GM12878 (cell line): ENCODE data around the gene XRCC4. TPM values are rescaled to one million over a fixed set of nuclear protein-coding genes. Genes with fewer than 3 reads are reported as not detected.

Experiments used
- ATAC-seq: fragments of 200-7000 bp; cut with Tn5 transposase; 3 replicates; pipeline ENCODE4 v1.9.1; 2020; ENCODE audit warnings: mild to moderate bottlenecking, moderate library complexity
- BruUV-seq: library from RNA; stranded (reverse); fragments of 400-500 nt; replicated peaks from 2 replicates; lab custom pipeline; 2021; lab: Mats Ljungman, UMichigan
- CTCF ChIA-PET: fragments of 300-600 bp; sonication (Branson Sonifier 250); formaldehyde crosslinking; extraction: SDS; loops from one replicate; lab custom pipeline; 2021; ENCODE audit warnings: inconsistent platforms; lab: Yijun Ruan, JAX
- POLR2A ChIA-PET: fragments of 350-600 bp; formaldehyde crosslinking; extraction: SDS; loops from one replicate; lab custom pipeline; 2021; ENCODE audit warnings: inconsistent platforms; lab: Charles Lee
- RAD21 ChIA-PET: fragments of 300-600 bp; sonication (Branson Sonifier 250); formaldehyde crosslinking; loops from one replicate; lab custom pipeline; 2023; ENCODE audit warnings: antibody characterized with exemption; ENCODE audit not compliant: unreplicated experiment; lab: Charles Lee
- SMC1A ChIA-PET: fragments of 300-600 bp; sonication (Branson Sonifier 250); formaldehyde crosslinking; loops from one replicate; lab custom pipeline; 2023; ENCODE audit not compliant: unreplicated experiment, uncharacterized antibody; lab: Charles Lee
- DNase-seq: peaks from one replicate; pipeline ENCODE4 v3.0.0-alpha.2; 2011; ENCODE audit warnings: low read depth, low spot score
- FAIRE-seq: peaks from 3 replicates; lab custom pipeline; 2011; peaks lifted over from hg19 to GRCh38; lab: Jason Lieb, UNC
- H2AFZ ChIP-seq: 2 replicates; pipeline ENCODE4 v1.6.0; 2011; ENCODE audit warnings: low read depth, low read length, control low read depth; ENCODE audit not compliant: control insufficient read depth
- H3K27ac ChIP-seq: 2 replicates; pipeline ENCODE4 v1.5.1; 2011; ENCODE audit warnings: control low read depth; ENCODE audit not compliant: control insufficient read depth, insufficient read depth
- H3K27me3 ChIP-seq, 2 experiments: replicated peaks in 1 of 2; 2 replicates each; pipeline versions ENCODE4 v1.6.0 to v1.6.1; 2011; ENCODE audit warnings: low read length in 1 of 2; ENCODE audit not compliant: control insufficient read depth in 2 of 2, insufficient read depth in 2 of 2
- H3K36me3 ChIP-seq, 2 experiments: 2 replicates each; pipeline ENCODE4 v1.5.1; 2011; ENCODE audit warnings: low read length in 1 of 2; ENCODE audit not compliant: control insufficient read depth in 2 of 2, insufficient read depth in 2 of 2
- H3K4me1 ChIP-seq: 2 replicates; pipeline ENCODE4 v1.6.1; 2011; ENCODE audit warnings: mild to moderate bottlenecking, low read length, moderate library complexity, mixed read lengths; ENCODE audit not compliant: control insufficient read depth, insufficient read depth
- H3K4me2 ChIP-seq: 2 replicates; pipeline ENCODE4 v1.6.0; 2011; ENCODE audit warnings: control low read depth; ENCODE audit not compliant: control insufficient read depth, insufficient read depth
- H3K4me3 ChIP-seq: fragments of 200-600 bp; sonication (generic); 2 replicates; pipeline ENCODE4 v1.5.1; 2016
- H3K79me2 ChIP-seq: 2 replicates; pipeline ENCODE4 v1.6.0; 2011; ENCODE audit warnings: low read length; ENCODE audit not compliant: control insufficient read depth, insufficient read depth
- H3K9ac ChIP-seq: 2 replicates; pipeline ENCODE4 v1.8.0; 2011; ENCODE audit warnings: low read length, control low read depth, mixed read lengths; ENCODE audit not compliant: control insufficient read depth, insufficient read depth
- H3K9me3 ChIP-seq: replicated peaks from 3 replicates; pipeline ENCODE4 v1.5.1; 2011; ENCODE audit warnings: mild to moderate bottlenecking, low read length; ENCODE audit not compliant: control insufficient read depth, insufficient read depth
- H4K20me1 ChIP-seq: 2 replicates; pipeline ENCODE4 v1.6.0; 2011; ENCODE audit not compliant: control insufficient read depth, insufficient read depth
- ATF7 ChIP-seq: fragments of 450-650 bp; IDR thresholded peaks from 2 replicates; pipeline ENCODE4 v1.6.1; 2016; ENCODE audit warnings: low read depth, mild to moderate bottlenecking
- BACH1 ChIP-seq: fragments of 450-650 bp; IDR thresholded peaks from 2 replicates; pipeline ENCODE4 v1.6.1; 2017; ENCODE audit warnings: mild to moderate bottlenecking, borderline replicate concordance
- BMI1 ChIP-seq: fragments of 450-650 bp; IDR thresholded peaks from 2 replicates; pipeline ENCODE4 v1.6.1; 2016; ENCODE audit warnings: mild to moderate bottlenecking, moderate library complexity, borderline replicate concordance
- CHD4 ChIP-seq: fragments of 200-600 bp; sonication (generic); IDR thresholded peaks from 2 replicates; pipeline ENCODE4 v1.6.1; 2016; ENCODE audit warnings: mild to moderate bottlenecking
- CREB1 ChIP-seq: IDR thresholded peaks from 2 replicates; pipeline ENCODE4 v1.6.1; 2012; ENCODE audit warnings: low read depth, mild to moderate bottlenecking, inconsistent platforms
- E4F1 ChIP-seq: fragments of 450-650 bp; IDR thresholded peaks from 2 replicates; pipeline ENCODE4 v1.6.1; 2018; ENCODE audit warnings: borderline replicate concordance, mild to moderate bottlenecking; ENCODE audit not compliant: partially characterized antibody
- HDAC2 ChIP-seq: fragments of 200-600 bp; sonication (generic); IDR thresholded peaks from 2 replicates; pipeline ENCODE4 v1.6.1; 2017
- IRF4 ChIP-seq: IDR thresholded peaks from 2 replicates; pipeline ENCODE4 v1.6.1; 2011; ENCODE audit warnings: low read depth, low read length
- MYB ChIP-seq: fragments of 150-350 bp; IDR thresholded peaks from 2 replicates; pipeline ENCODE4 v1.6.1; 2014; ENCODE audit warnings: mild to moderate bottlenecking, low read depth, low read length, borderline replicate concordance
- PAX5 ChIP-seq: IDR thresholded peaks from 2 replicates; pipeline ENCODE4 v1.6.1; 2011; ENCODE audit warnings: low read depth, low read length, borderline replicate concordance
- RCOR1 ChIP-seq: conservative IDR thresholded peaks from 2 replicates; pipeline ENCODE4 v1.6.1; 2012; ENCODE audit warnings: low read depth, low read length, improper control_type of control experiment
- RELA ChIP-seq: fragments of 450-650 bp; IDR thresholded peaks from 2 replicates; pipeline ENCODE4 v1.8.0; 2014; ENCODE audit warnings: borderline replicate concordance; ENCODE audit not compliant: partially characterized antibody
- SMAD1 ChIP-seq: fragments of 450-650 bp; IDR thresholded peaks from 2 replicates; pipeline ENCODE4 v1.6.1; 2018; ENCODE audit warnings: mild to moderate bottlenecking, low read depth; ENCODE audit not compliant: partially characterized antibody
- SMAD5 ChIP-seq: IDR thresholded peaks from 2 replicates; pipeline ENCODE4 v1.6.1; 2016; ENCODE audit warnings: antibody characterized with exemption, low read depth
- SP1 ChIP-seq: IDR thresholded peaks from one replicate; pipeline ENCODE4 v1.6.1; 2011; ENCODE audit warnings: low read depth, low read length
- STAT1 ChIP-seq: fragments of 450-650 bp; conservative IDR thresholded peaks from 2 replicates; pipeline ENCODE4 v1.6.1; 2014; ENCODE audit warnings: antibody characterized with exemption, mild to moderate bottlenecking
- STAT3 ChIP-seq: IDR thresholded peaks from 2 replicates; pipeline ENCODE4 v1.6.1; 2011; ENCODE audit warnings: low read depth, low read length, improper control_type of control experiment
- ZBTB40 ChIP-seq: fragments of 450-650 bp; IDR thresholded peaks from 2 replicates; pipeline ENCODE4 v1.6.1; 2016; ENCODE audit warnings: mild to moderate bottlenecking, moderate library complexity, borderline replicate concordance
- ZSCAN29 ChIP-seq: fragments of 450-650 bp; IDR thresholded peaks from 2 replicates; pipeline ENCODE4 v1.6.1; 2017; ENCODE audit warnings: mild to moderate bottlenecking, moderate library complexity
- WGBS: methylation state at CpG from one replicate; pipeline ENCODE4 v1.1.6; 2016; ENCODE audit warnings: low lambda C conversion rate; ENCODE audit not compliant: insufficient replicate concordance, insufficient coverage; ENCODE audit errors: missing lambda C conversion rate; 5-methylcytosine and 5-hydroxymethylcytosine counted together
- in situ Hi-C: fragments of 300-500 bp; cut with MboI; formaldehyde crosslinking; loops from 9 replicates; pipeline ENCODE4 v1.14.3; 2018; ENCODE audit warnings: mixed read lengths
- intact Hi-C: fragments of 100-400 bp; cut with micrococcal nuclease; formaldehyde crosslinking; loops from one replicate; pipeline ENCODE4 v1.14.2; 2022; ENCODE audit not compliant: unreplicated experiment
- polyA plus RNA-seq, 11 experiments: library from polyadenylated mRNA; depleted of rRNA in 4 of 11; unstranded in 6 of 11; stranded (reverse) in 5 of 11; fragments of >200 nt; fragmentation: Nextera tagmentation in 4 of 11; fragmentation: Illumina TruSeq in 1 of 11; extraction: Ambion mirVana in 4 of 11; extraction: Trizol in 1 of 11; gene quantifications; 1 replicate in 1 of 11; 2 replicates in 10 of 11; pipeline versions ENCODE4 v1.2.1 to v1.2.3, GENCODE V29; 2011 to 2016; ENCODE audit warnings: inconsistent platforms in 2 of 11, missing spikeins in 2 of 11, low read depth in 1 of 11
- total RNA-seq, 4 experiments: library from RNA; depleted of rRNA in 3 of 4; stranded (reverse); fragments of >200 nt in 3 of 4; fragmentation: Illumina TruSeq in 1 of 4; extraction: Trizol in 1 of 4; gene quantifications; 2 replicates each; pipeline versions ENCODE4 v1.2.1 to v1.2.3, GENCODE V29; 2013 to 2021

Gene XRCC4
- total and polyA plus RNA-seq, 10 of the 15 experiments (the other 5 are each of a cell fraction or from before 2014, with no cell fraction given): 12.1 to 53.6 (median 25.8) TPM

- TF ChIP-seq CHD4 (no peak), PAX5 (no peak), RCOR1 (no peak), SMAD1 (no peak), ATF7 (no peak)
Measured at GRCh38 chr5:83370957-83371356, 293.6 kb downstream of the XRCC4 start (continued).

DNA sequence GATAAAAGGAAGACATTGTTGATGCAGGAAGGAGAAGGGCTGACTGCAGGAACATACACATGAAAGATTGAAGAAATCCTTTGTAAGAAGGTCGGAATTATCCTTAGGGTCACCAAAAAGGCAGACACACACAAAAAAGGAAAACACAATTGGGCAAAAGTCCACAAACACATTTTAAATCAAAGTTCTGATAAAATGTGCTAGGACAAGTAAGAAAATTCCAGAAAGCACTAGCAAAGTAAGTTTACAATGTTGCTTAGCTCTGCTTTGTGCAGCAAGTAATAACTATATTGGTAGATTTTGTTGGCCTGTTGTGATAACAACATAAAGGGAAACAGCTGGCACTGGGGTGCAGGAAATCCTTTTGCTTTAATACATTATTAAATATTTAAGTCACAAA is 294.4 kb downstream of the XRCC4 start:
- no peak for ATAC-seq
- in situ Hi-C loops: no loop called here
- BruUV-seq: no TSS peak
- Histone ChIP-seq H3K9me3 (no peaks in the 10 kb centered on the region), H3K4me1 (peaks cover 6% of the 10 kb centered on the region; the same call in 1 of the 2 replicates), H3K4me3 (no peak overlapping the region), H3K9ac (no peak overlapping the region), H4K20me1 (no peaks in the 10 kb centered on the region), H3K36me3 (no peaks in the 10 kb centered on the region), H3K4me2 (no peak overlapping the region), H3K27me3 (no peaks in the 10 kb centered on the region), H3K79me2 (no peaks in the 10 kb centered on the region), H2AFZ (no peak overlapping the region), H3K27ac (no peak overlapping the region)
- intact Hi-C loops: no loop called here
- ChIA-PET SMC1A (no interaction called here), POLR2A (no interaction called here), RAD21 (no interaction called here), CTCF (interaction anchor here (1.1 kb wide), 1 partner anchor 100 kb away, joined by 3 read pairs; no protein-coding TSS in a partner anchor)
- 23% methylated on average over 1 of the region's 1 CpG for WGBS
- FAIRE-seq: no peak
- DNase-seq: no peak
- TF ChIP-seq STAT1 (no peak), SMAD5 (no peak), E4F1 (no peak), STAT3 (no peak), RELA (no peak), CREB1 (no peak), BACH1 (no peak), IRF4 (no peak), HDAC2 (no peak), MYB (no peak), ZSCAN29 (no peak), SP1 (no peak), ZBTB40 (no peak), BMI1 (no peak)
